H1 (cell line): ENCODE data around the gene BPIFB3.

ENCODE experiments used
- CEBPB ChIP-seq: IDR thresholded peaks from 2 replicates; pipeline ENCODE4 v1.6.1; 2012; ENCODE audit warnings: low read depth, low read length
- CTBP2 ChIP-seq: IDR thresholded peaks from 2 replicates; pipeline ENCODE4 v1.7.0; 2011; ENCODE audit warnings: borderline replicate concordance, mild to moderate bottlenecking, moderate library complexity, mixed read lengths, low read length; ENCODE audit not compliant: insufficient read depth, insufficient read length
- CTCF ChIP-seq, 3 experiments: IDR thresholded peaks; 1 replicate in 2 of 3; 2 replicates in 1 of 3; pipeline versions ENCODE4 v1.5.1 to v1.6.1; 2011; ENCODE audit warnings: low read length in 3 of 3, mild to moderate bottlenecking in 3 of 3, inconsistent platforms in 2 of 3, low read depth in 1 of 3, moderate library complexity in 1 of 3; ENCODE audit not compliant: insufficient read depth in 1 of 3; ENCODE audit errors: control extremely low read depth in 1 of 3
- E2F6 ChIP-seq: IDR thresholded peaks from 2 replicates; pipeline ENCODE4 v1.6.1; 2012; ENCODE audit warnings: inconsistent platforms
- EZH2 ChIP-seq: fragments of 200-600 bp; sonication (generic); IDR thresholded peaks from 2 replicates; pipeline ENCODE4 v1.7.1; 2012; ENCODE audit warnings: low read depth, mild to moderate bottlenecking, moderate library complexity, low read length, inconsistent platforms; ENCODE audit not compliant: severe bottlenecking
- FOSL1 ChIP-seq: IDR thresholded peaks from 2 replicates; pipeline ENCODE4 v1.6.1; 2011; ENCODE audit warnings: mild to moderate bottlenecking, low read depth, low read length, moderate library complexity; ENCODE audit not compliant: insufficient read depth
- POLR2A ChIP-seq, 2 experiments: IDR thresholded peaks; 1 replicate in 1 of 2; 2 replicates in 1 of 2; pipeline ENCODE4 v1.6.1; 2011; ENCODE audit warnings: low read depth in 2 of 2, low read length in 2 of 2, mild to moderate bottlenecking in 2 of 2; ENCODE audit errors: control extremely low read depth in 1 of 2
- POLR2AphosphoS5 ChIP-seq: IDR thresholded peaks from 2 replicates; pipeline ENCODE4 v1.6.1; 2011; ENCODE audit warnings: low read depth, low read length
- RAD21 ChIP-seq, 2 experiments: IDR thresholded peaks in 1 of 2; conservative IDR thresholded peaks in 1 of 2; 2 replicates each; pipeline ENCODE4 v1.6.1; 2011; ENCODE audit warnings: low read depth in 2 of 2, low read length in 2 of 2, improper control_type of control experiment in 1 of 2, inconsistent platforms in 1 of 2, mild to moderate bottlenecking in 1 of 2, moderate library complexity in 1 of 2
- RFX5 ChIP-seq: IDR thresholded peaks from 2 replicates; pipeline ENCODE4 v1.6.1; 2011; ENCODE audit warnings: low read depth, low read length, improper control_type of control experiment, borderline replicate concordance
- SRF ChIP-seq: IDR thresholded peaks from 2 replicates; pipeline ENCODE4 v1.6.1; 2011; ENCODE audit warnings: mild to moderate bottlenecking, low read depth, low read length, moderate library complexity
- TAF1 ChIP-seq: IDR thresholded peaks from 2 replicates; pipeline ENCODE4 v1.6.1; 2011; ENCODE audit warnings: mild to moderate bottlenecking, low read depth, low read length
- TEAD4 ChIP-seq: IDR thresholded peaks from 2 replicates; pipeline ENCODE4 v1.6.1; 2012; ENCODE audit warnings: low read depth, low read length, inconsistent platforms, mixed read lengths
- ZNF274 ChIP-seq: IDR thresholded peaks from 2 replicates; pipeline ENCODE4 v1.7.0; 2012; ENCODE audit warnings: low read length, borderline replicate concordance; ENCODE audit errors: extremely low read depth

- TF ChIP-seq RFX5 (no peak), POLR2A (IDR thresholded peaks at IDR 0.05; ENCODE audit: control extremely low read depth in 1 of 2, low read depth in 2 of 2, low read length in 2 of 2) (no peak), CTCF (IDR thresholded peaks at IDR 0.05; ENCODE audit: control extremely low read depth in 1 of 3, insufficient read depth in 1 of 3, low read depth in 1 of 3, low read length in 3 of 3) (no peak), RAD21 (IDR thresholded peaks at IDR 0.05 in 1 of 2, conservative IDR thresholded peaks at IDR 0.05 in 1 of 2; ENCODE audit: low read depth in 2 of 2, low read length in 2 of 2) (no peak), ZNF274 (no peak), TEAD4 (no peak), SRF (no peak), EZH2 (no peak), POLR2AphosphoS5 (no peak), CEBPB (no peak), CTBP2 (no peak), E2F6 (no peak), FOSL1 (no peak), TAF1 (no peak)
These were observed 51.7 kb downstream of the BPIFB3 start for GRCh38 chr20:33105316-33105924.
